Thymus (tissue), 11 donors: ENCODE measurements around the gene RCHY1. TPM values are rescaled to one million over a fixed set of nuclear protein-coding genes. Genes with fewer than 3 reads are reported as not detected.
"Not testable (repeated sequence)": the region's sequence is repeated elsewhere in the genome, so short reads cannot be mapped to it uniquely, and the experiment has no call there.

Source experiments
- DNase-seq, 9 donors: peaks; one replicate each; pipeline ENCODE4 v3.0.0-alpha.2; 2013; ENCODE audit warnings: low spot score in 9 of 9, low read depth in 6 of 9, missing footprints in 1 of 9
- H3K27ac ChIP-seq, 2 donors: one replicate each; pipeline ENCODE4 v1.5.1; 2013; ENCODE audit warnings: control low read depth in 1 of 2, low read depth in 1 of 2, low read length in 1 of 2, mild to moderate bottlenecking in 1 of 2, moderate library complexity in 1 of 2
- H3K27me3 ChIP-seq, 2 donors: one replicate each; pipeline ENCODE4 v1.5.1; 2013; ENCODE audit warnings: low read length in 1 of 2; ENCODE audit not compliant: control insufficient read depth in 2 of 2, insufficient read depth in 1 of 2
- H3K36me3 ChIP-seq, 2 donors: one replicate each; pipeline ENCODE4 v1.5.1; 2013; ENCODE audit warnings: low read length in 1 of 2, mild to moderate bottlenecking in 1 of 2, moderate library complexity in 1 of 2; ENCODE audit not compliant: control insufficient read depth in 2 of 2, insufficient read depth in 2 of 2
- H3K4me1 ChIP-seq, 2 donors: one replicate each; pipeline ENCODE4 v1.5.1; 2013; ENCODE audit warnings: low read length in 2 of 2; ENCODE audit not compliant: control insufficient read depth in 2 of 2, insufficient read depth in 2 of 2
- H3K4me3 ChIP-seq, 2 donors: one replicate each; pipeline ENCODE4 v1.5.1; 2013; ENCODE audit warnings: low read length in 2 of 2, control low read depth in 1 of 2, mild to moderate bottlenecking in 1 of 2
- H3K9me3 ChIP-seq, 2 donors: one replicate each; pipeline ENCODE4 v1.5.1; 2013; ENCODE audit warnings: low read length in 1 of 2, mild to moderate bottlenecking in 1 of 2; ENCODE audit not compliant: control insufficient read depth in 2 of 2, insufficient read depth in 1 of 2
- WGBS: extraction: QIAGEN DNeasy Blood & Tissue Kit; methylation state at CpG from one replicate; pipeline ENCODE4 v1.1.7; 2013; 5-methylcytosine and 5-hydroxymethylcytosine counted together
- polyA plus RNA-seq: library from polyadenylated mRNA; stranded (reverse); fragments of 200-250 nt; gene quantifications from one replicate; pipeline ENCODE4 v1.2.3, GENCODE V29; 2013
- total RNA-seq: library from RNA; stranded (reverse); fragments of 120-200 nt; gene quantifications from one replicate; pipeline ENCODE4 v1.2.4, GENCODE V29; 2013
- donor health status: healthy.

Gene RCHY1
- total and polyA plus RNA-seq, 2 donors, result 14.1 to 19.7 TPM

- Histone ChIP-seq H3K36me3 (peaks cover 3 to 20% of the 10 kb centered on the region in 2 donors), H3K4me1 (peaks cover 9 to 15% of the 10 kb centered on the region in 2 donors)
- H3K27ac ChIP-seq, H3K27me3 ChIP-seq, DNase-seq, H3K4me3 ChIP-seq, H3K9me3 ChIP-seq: not testable (repeated sequence)
- WGBS, result 95% methylated on average over 4 of the region's 4 CpGs
These were observed 4.6 kb downstream of the RCHY1 start for GRCh38 chr4:75509592-75509991.

GRCh38 chr4:75505630-75506029, 8.6 kb downstream of the RCHY1 start:
- H3K4me1 ChIP-seq, result no peaks in the 10 kb centered on the region

GRCh38 chr4:75502671-75503070, 11.5 kb downstream of the RCHY1 start:
- Histone ChIP-seq H3K9me3 (no peaks in the 10 kb centered on the region), H3K4me1 (no peaks in the 10 kb centered on the region), H3K27ac (no peak overlapping the region), H3K4me3 (no peak overlapping the region), H3K36me3 (peaks cover 3 to 35% of the 10 kb centered on the region in 2 donors), H3K27me3 (no peaks in the 10 kb centered on the region)
- WGBS, result 97% methylated on average over 2 of the region's 2 CpGs
- no peak for DNase-seq

More at GRCh38 chr4:75505630-75506029, 8.6 kb downstream of the RCHY1 start:
- Histone ChIP-seq H3K27ac (no peak overlapping the region), H3K9me3 (no peaks in the 10 kb centered on the region), H3K4me3 (no peak overlapping the region), H3K27me3 (no peaks in the 10 kb centered on the region), H3K36me3 (peaks cover 3 to 24% of the 10 kb centered on the region in 2 donors)
- no peak for DNase-seq
- WGBS, result 100% methylated on average over 2 of the region's 2 CpGs

GRCh38 chr4:75499900-75500299, 14.3 kb downstream of the RCHY1 start:
- H3K36me3 ChIP-seq, result peaks cover 1 to 36% of the 10 kb centered on the region in 2 donors
- no peaks in the 10 kb centered on the region for H3K4me1 ChIP-seq
- H3K9me3 ChIP-seq, result no peaks in the 10 kb centered on the region
- no peak overlapping the region for H3K27ac ChIP-seq
- DNase-seq, result no peak
- H3K4me3 ChIP-seq, result no peak overlapping the region
- no peaks in the 10 kb centered on the region for H3K27me3 ChIP-seq
- 99% methylated on average over 2 of the region's 2 CpGs for WGBS

GRCh38 chr4:75498041-75498440, 16.2 kb downstream of the RCHY1 start:
- 78% methylated on average over 2 of the region's 2 CpGs for WGBS
- no peaks in the 10 kb centered on the region for H3K27me3 ChIP-seq
- DNase-seq, result no peak
- no peak overlapping the region for H3K27ac ChIP-seq
- no peak overlapping the region for H3K4me3 ChIP-seq
- H3K9me3 ChIP-seq, result no peaks in the 10 kb centered on the region
- H3K4me1 ChIP-seq, result no peaks in the 10 kb centered on the region
- peaks cover 0 to 39% of the 10 kb centered on the region in 2 donors for H3K36me3 ChIP-seq

GRCh38 chr4:75497133-75497532, 17.1 kb downstream of the RCHY1 start:
- no peak for DNase-seq
- Histone ChIP-seq H3K4me3 (no peak overlapping the region), H3K27me3 (no peaks in the 10 kb centered on the region), H3K9me3 (no peaks in the 10 kb centered on the region), H3K4me1 (no peaks in the 10 kb centered on the region), H3K27ac (no peak overlapping the region), H3K36me3 (peaks cover 0 to 39% of the 10 kb centered on the region in 2 donors)
- 94% methylated on average over 5 of the region's 5 CpGs for WGBS

- 99% methylated on average over 2 of the region's 2 CpGs for WGBS
- Histone ChIP-seq H3K27me3 (no peaks in the 10 kb centered on the region), H3K4me1 (no peaks in the 10 kb centered on the region), H3K4me3 (no peak overlapping the region), H3K9me3 (no peaks in the 10 kb centered on the region), H3K27ac (no peak overlapping the region), H3K36me3 (peaks cover 0 to 42% of the 10 kb centered on the region in 2 donors)
- no peak for DNase-seq
These were observed 17.8 kb downstream of the RCHY1 start for GRCh38 chr4:75496406-75496805.

GRCh38 chr4:75495476-75495875, 18.7 kb downstream of the RCHY1 start:
- no peaks in the 10 kb centered on the region for H3K4me1 ChIP-seq
- no peaks in the 10 kb centered on the region for H3K9me3 ChIP-seq
- H3K4me3 ChIP-seq, result no peak overlapping the region
- H3K36me3 ChIP-seq, result peaks cover 0 to 46% of the 10 kb centered on the region in 2 donors
- 94% methylated on average over 2 of the region's 2 CpGs for WGBS
- DNase-seq, result no peak
- H3K27ac ChIP-seq, result no peak overlapping the region
- no peaks in the 10 kb centered on the region for H3K27me3 ChIP-seq

GRCh38 chr4:75494563-75494962, 19.6 kb downstream of the RCHY1 start:
- H3K9me3 ChIP-seq, result no peaks in the 10 kb centered on the region
- no peak for DNase-seq
- H3K4me3 ChIP-seq, result no peak overlapping the region
- H3K27ac ChIP-seq, result no peak overlapping the region
- H3K4me1 ChIP-seq, result no peaks in the 10 kb centered on the region
- no peaks in the 10 kb centered on the region for H3K27me3 ChIP-seq
- WGBS, result 92% methylated on average over 1 of the region's 1 CpG
- H3K36me3 ChIP-seq, result peaks cover 4 to 46% of the 10 kb centered on the region in 2 donors

GRCh38 chr4:75490155-75490554, 24.0 kb downstream of the RCHY1 start:
- Histone ChIP-seq H3K4me1 (no peaks in the 10 kb centered on the region), H3K27ac (no peak overlapping the region), H3K27me3 (no peaks in the 10 kb centered on the region), H3K36me3 (peaks cover 9 to 47% of the 10 kb centered on the region in 2 donors), H3K4me3 (no peak overlapping the region), H3K9me3 (no peaks in the 10 kb centered on the region)
- WGBS, result 93% methylated on average over 2 of the region's 2 CpGs
- DNase-seq, result no peak
